ENCODE measurements around the gene PCK1.
"Not testable (repeated sequence)": the region's sequence is repeated elsewhere in the genome, so short reads cannot be mapped to it uniquely, and the experiment has no call there.

The PCK1 gene

GRCh38 chr20:57560554-57561355 lies at the start of gene PCK1:
TSS of gene PCK1 (plus strand) at chr20:57561110. CDS start at chr20:57561412, 302 bp downstream.
- DNase-seq (ENCODE audit: low read depth in 2 of 3, low spot score in 1 of 3) = no peak

GRCh38 chr20:57511709-57512108 lies 49.2 kb upstream of the PCK1 start:
- not testable (repeated sequence) for DNase-seq (ENCODE audit: low read depth in 2 of 3, low spot score in 1 of 3)

- DNase-seq (ENCODE audit: low read depth in 2 of 3, low spot score in 1 of 3) = no peak
These were observed 48.5 kb upstream of the PCK1 start for GRCh38 chr20:57512432-57512831.

GRCh38 chr20:57513199-57513598 lies 47.7 kb upstream of the PCK1 start:
- no peak for DNase-seq (ENCODE audit: low read depth in 2 of 3, low spot score in 1 of 3)

- peak in 1 of 3 donors; percentile 24 for DNase-seq (ENCODE audit: low read depth in 2 of 3, low spot score in 1 of 3)
These were observed 46.6 kb upstream of the PCK1 start for GRCh38 chr20:57514273-57514751.

GRCh38 chr20:57517904-57518303 lies 43.0 kb upstream of the PCK1 start:
- DNase-seq (ENCODE audit: low read depth in 2 of 3, low spot score in 1 of 3) = no peak

GRCh38 chr20:57522380-57523140 lies 38.4 kb upstream of the PCK1 start:
- no peak for DNase-seq (ENCODE audit: low read depth in 2 of 3, low spot score in 1 of 3)

GRCh38 chr20:57523782-57524181 lies 37.1 kb upstream of the PCK1 start:
- DNase-seq (ENCODE audit: low read depth in 2 of 3, low spot score in 1 of 3) = no peak

- DNase-seq (ENCODE audit: low read depth in 2 of 3, low spot score in 1 of 3) = no peak
These were observed 36.3 kb upstream of the PCK1 start, which contains the start of gene CTCFL for GRCh38 chr20:57524511-57525176. TSS of gene CTCFL (minus strand) at chr20:57525140. CDS start at chr20:57524205, 935 bp downstream.

- DNase-seq (ENCODE audit: low read depth in 2 of 3, low spot score in 1 of 3) = no peak
These were observed 35.4 kb upstream of the PCK1 start for GRCh38 chr20:57525328-57526086.

GRCh38 chr20:57526087-57526884 lies 34.6 kb upstream of the PCK1 start:
- peak in 1 of 3 donors; percentile 8 for DNase-seq (ENCODE audit: low read depth in 2 of 3, low spot score in 1 of 3)

- no peak for DNase-seq (ENCODE audit: low read depth in 2 of 3, low spot score in 1 of 3)
These were observed 33.9 kb upstream of the PCK1 start for GRCh38 chr20:57526885-57527460.

- no peak for DNase-seq (ENCODE audit: low read depth in 2 of 3, low spot score in 1 of 3)
These were observed 33.2 kb upstream of the PCK1 start for GRCh38 chr20:57527728-57528127.

GRCh38 chr20:57528148-57528547 lies 32.8 kb upstream of the PCK1 start:
- no peak for DNase-seq (ENCODE audit: low read depth in 2 of 3, low spot score in 1 of 3)

- DNase-seq (ENCODE audit: low read depth in 2 of 3, low spot score in 1 of 3) = no peak
These were observed 31.7 kb upstream of the PCK1 start for GRCh38 chr20:57529160-57529585.

- DNase-seq (ENCODE audit: low read depth in 2 of 3, low spot score in 1 of 3) = no peak
These were observed 31.1 kb upstream of the PCK1 start for GRCh38 chr20:57529810-57530209.

- no peak for DNase-seq (ENCODE audit: low read depth in 2 of 3, low spot score in 1 of 3)
These were observed 30.5 kb upstream of the PCK1 start for GRCh38 chr20:57530327-57530981.

GRCh38 chr20:57532104-57532503 lies 28.8 kb upstream of the PCK1 start:
- DNase-seq (ENCODE audit: low read depth in 2 of 3, low spot score in 1 of 3) = no peak

GRCh38 chr20:57535297-57535696 lies 25.6 kb upstream of the PCK1 start:
- no peak for DNase-seq (ENCODE audit: low read depth in 2 of 3, low spot score in 1 of 3)

All from stimulated activated CD4-positive, alpha-beta T cell treated with anti-CD3 and anti-CD28 coated beads, Interleukin-12 subunit alpha, Interleukin-12 subunit beta, amount 100 ng/mL, for 48 hours (primary cell).